ENCODE measurements around the gene FAH.

GRCh38 chr15:80159811-80160569 is 7.2 kb downstream of the FAH start:
- TF ChIP-seq POLR2A (conservative IDR thresholded peaks at IDR 0.05) (no peak), ZBTB40 (IDR thresholded peaks at IDR 0.05) (no peak), ZBTB40 (CRISPR knock-in tag; IDR thresholded peaks at IDR 0.05) (no peak), CTCF (IDR thresholded peaks at IDR 0.05 in 2 of 3, conservative IDR thresholded peaks at IDR 0.05 in 1 of 3; ENCODE audit: insufficient read depth in 2 of 3, low read depth in 1 of 3, low read length in 3 of 3) (no peak), RAD21 (CRISPR knock-in tag; conservative IDR thresholded peaks at IDR 0.05 in 1 of 2, IDR thresholded peaks at IDR 0.05 in 1 of 2) (no peak), KAT7 (CRISPR knock-in tag; IDR thresholded peaks at IDR 0.05; ENCODE audit: borderline replicate concordance) (no peak), ARHGAP35 (IDR thresholded peaks at IDR 0.05; ENCODE audit: partially characterized antibody) (no peak), LARP7 (IDR thresholded peaks at IDR 0.05) (no peak), EZH2 (IDR thresholded peaks at IDR 0.05; ENCODE audit: borderline replicate concordance, low read depth, low read length) (no peak), EP300 (IDR thresholded peaks at IDR 0.05; ENCODE audit: low read length) (no peak), AFF1 (IDR thresholded peaks at IDR 0.05; ENCODE audit: low read depth in 1 of 2, partially characterized antibody in 2 of 2) (no peak)

Data from K562 (cell line).